T-helper 1 cell treated with Interleukin-12 subunit alpha and Interleukin-12 subunit beta and Interleukin-4 antibody, amounts not matched to agents 30 μg/mL and 1 μg/mL, for 36 hours (primary cell): ENCODE measurements around the gene PCNX3.
"Not testable (repeated sequence)": the region's sequence is repeated elsewhere in the genome, so short reads cannot be mapped to it uniquely, and the experiment has no call there.

ENCODE experiments used
- H3K27ac Mint-ChIP-seq: one replicate; pipeline ENCODE4 v1.8.0; 2021; ENCODE audit warnings: mild to moderate bottlenecking, mixed read lengths
- H3K27me3 Mint-ChIP-seq: one replicate; pipeline ENCODE4 v1.8.0; 2021; ENCODE audit warnings: low read depth, mixed read lengths
- H3K36me3 Mint-ChIP-seq: one replicate; pipeline ENCODE4 v1.8.0; 2021; ENCODE audit warnings: low read depth, mixed read lengths
- H3K4me1 Mint-ChIP-seq: one replicate; pipeline ENCODE4 v1.8.0; 2021; ENCODE audit warnings: low read depth, mixed read lengths
- H3K4me3 Mint-ChIP-seq: one replicate; pipeline ENCODE4 v1.8.0; 2021; ENCODE audit warnings: mild to moderate bottlenecking, moderate library complexity, mixed read lengths
- H3K9me3 Mint-ChIP-seq: one replicate; pipeline ENCODE4 v1.8.0; 2021; ENCODE audit warnings: mixed read lengths

The PCNX3 gene

DNA sequence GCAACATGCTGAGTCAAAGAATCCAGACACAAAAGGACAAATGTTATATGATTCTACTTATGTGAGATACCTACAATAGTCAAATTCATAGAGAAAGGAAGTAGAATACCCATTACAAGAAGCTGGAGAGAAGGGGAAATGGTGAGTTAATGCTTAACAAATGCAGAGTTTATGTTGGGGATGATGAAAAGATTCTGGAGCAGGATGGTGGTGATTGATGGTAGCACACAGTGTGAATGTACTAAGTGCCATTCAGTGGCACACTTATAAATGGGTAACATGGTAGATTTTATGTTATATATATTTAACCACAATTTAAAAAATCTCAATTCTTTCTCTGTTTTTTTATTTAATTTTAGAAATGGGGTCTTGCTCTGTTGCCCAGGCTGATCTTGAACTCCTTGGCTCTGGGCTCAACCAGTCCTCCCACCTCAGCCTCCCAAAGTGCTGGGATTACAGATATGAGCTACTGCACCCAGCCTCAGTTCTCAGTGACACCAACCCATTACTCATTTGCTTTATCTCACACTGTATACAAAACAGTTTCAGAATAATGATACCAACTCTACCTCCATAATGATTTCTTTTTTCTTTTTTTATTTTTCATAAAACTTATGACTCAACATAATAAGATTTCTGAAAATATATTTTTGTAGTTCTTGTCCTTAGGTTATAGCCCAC, 56.7 kb downstream of the PCNX3 start:
- H3K9me3 Mint-ChIP-seq: no peaks in the 10 kb centered on the region
- H3K27ac Mint-ChIP-seq: no peak overlapping the region
- H3K4me3 Mint-ChIP-seq: no peak overlapping the region
- H3K36me3 Mint-ChIP-seq: no peaks in the 10 kb centered on the region
- H3K4me1 Mint-ChIP-seq: no peaks in the 10 kb centered on the region
- H3K27me3 Mint-ChIP-seq: no peaks in the 10 kb centered on the region

- no peaks in the 10 kb centered on the region for H3K9me3 Mint-ChIP-seq
- no peak overlapping the region for H3K27ac Mint-ChIP-seq
- no peak overlapping the region for H3K4me3 Mint-ChIP-seq
- H3K4me1 Mint-ChIP-seq: no peaks in the 10 kb centered on the region
- no peaks in the 10 kb centered on the region for H3K36me3 Mint-ChIP-seq
- H3K27me3 Mint-ChIP-seq: no peaks in the 10 kb centered on the region
Observed at GRCh38 chr11:65672982-65673381, 57.4 kb downstream of the PCNX3 start.

DNA sequence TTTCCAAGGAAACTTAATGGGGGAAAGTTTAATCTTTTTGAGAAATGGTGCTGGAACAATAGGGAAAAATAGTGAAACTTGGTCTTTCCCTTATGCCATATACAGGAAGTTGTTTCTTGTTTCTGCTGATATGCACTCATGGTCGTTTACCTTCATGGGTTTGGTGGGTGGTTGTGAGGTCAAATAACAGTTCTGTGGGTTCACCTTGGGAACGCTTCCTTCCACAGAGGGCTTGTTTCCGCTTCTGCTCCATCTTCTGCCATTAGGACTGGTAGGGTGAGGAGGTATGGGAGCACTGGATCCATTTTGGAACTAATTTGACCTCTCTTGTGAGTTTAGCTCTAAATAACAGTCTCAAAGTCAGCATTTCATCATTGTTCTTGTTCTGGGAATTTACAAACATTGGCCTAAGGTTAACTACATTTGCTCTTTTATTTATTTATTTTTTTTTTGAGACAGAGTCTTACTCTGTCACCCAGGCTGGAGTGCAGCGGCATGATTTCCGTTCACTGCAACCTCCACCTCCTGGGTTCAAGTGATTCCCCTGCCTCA, 64.7 kb downstream of the PCNX3 start:
- no peak overlapping the region for H3K27ac Mint-ChIP-seq
- H3K9me3 Mint-ChIP-seq: no peaks in the 10 kb centered on the region
- H3K36me3 Mint-ChIP-seq: no peaks in the 10 kb centered on the region

GRCh38 chr11:65683480-65683879, 67.9 kb downstream of the PCNX3 start:
- not testable (repeated sequence) for H3K36me3 Mint-ChIP-seq, H3K9me3 Mint-ChIP-seq, H3K27ac Mint-ChIP-seq, H3K4me1 Mint-ChIP-seq, H3K4me3 Mint-ChIP-seq
- peaks cover 20% of the 10 kb centered on the region for H3K27me3 Mint-ChIP-seq

More for the DNA sequence above, 64.7 kb downstream of the PCNX3 start:
- Mint-ChIP-seq H3K4me3 (no peak overlapping the region), H3K4me1 (peaks cover 2% of the 10 kb centered on the region), H3K27me3 (peaks cover 20% of the 10 kb centered on the region)

DNA sequence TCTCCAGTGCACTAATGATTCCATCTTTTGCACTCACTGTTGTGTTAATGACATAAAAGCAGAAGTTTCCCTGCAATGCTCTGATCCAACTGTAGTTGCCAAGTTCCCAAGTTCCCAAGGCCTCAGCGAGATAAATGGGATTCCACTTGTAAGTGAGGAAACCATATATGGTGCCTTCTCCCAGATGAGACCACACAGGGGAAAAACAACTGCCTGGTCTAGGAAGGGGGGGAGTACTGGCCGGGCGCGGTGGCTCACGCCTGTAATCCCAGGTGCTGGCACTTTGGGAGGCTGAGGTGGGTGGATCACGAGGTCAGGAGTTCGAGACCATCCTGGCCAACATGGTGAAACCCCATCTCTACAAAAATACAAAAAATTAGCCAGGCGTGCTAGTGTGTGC, 70.4 kb downstream of the PCNX3 start:
- Mint-ChIP-seq H3K4me3 (no peak overlapping the region), H3K9me3 (no peaks in the 10 kb centered on the region), H3K4me1 (no peaks in the 10 kb centered on the region), H3K36me3 (no peaks in the 10 kb centered on the region), H3K27me3 (peaks cover 23% of the 10 kb centered on the region), H3K27ac (no peak overlapping the region)
